Measurements from ENCODE around the gene TCEANC.
A peak's percentile ranks its signal among the peaks of the same experiment; 100 is the strongest.

TCEANC gene

GRCh38 chrX:13689741-13690211 lies 36.8 kb downstream of the TCEANC start:
- TF ChIP-seq CTCF (IDR thresholded peaks at IDR 0.05) = no peak
- no peak for DNase-seq (ENCODE audit: low spot score)
- Histone ChIP-seq H3K27ac (peak overlapping the region; percentile 74 to 96), H3K4me3 (peak overlapping the region; percentile 88)

GRCh38 chrX:13690836-13691235 lies 37.9 kb downstream of the TCEANC start:
- Histone ChIP-seq H3K27ac (no peak overlapping the region), H3K4me3 (peak overlapping the region; percentile 88)
- no peak for TF ChIP-seq CTCF (IDR thresholded peaks at IDR 0.05)
- no peak for DNase-seq (ENCODE audit: low spot score)

DNA sequence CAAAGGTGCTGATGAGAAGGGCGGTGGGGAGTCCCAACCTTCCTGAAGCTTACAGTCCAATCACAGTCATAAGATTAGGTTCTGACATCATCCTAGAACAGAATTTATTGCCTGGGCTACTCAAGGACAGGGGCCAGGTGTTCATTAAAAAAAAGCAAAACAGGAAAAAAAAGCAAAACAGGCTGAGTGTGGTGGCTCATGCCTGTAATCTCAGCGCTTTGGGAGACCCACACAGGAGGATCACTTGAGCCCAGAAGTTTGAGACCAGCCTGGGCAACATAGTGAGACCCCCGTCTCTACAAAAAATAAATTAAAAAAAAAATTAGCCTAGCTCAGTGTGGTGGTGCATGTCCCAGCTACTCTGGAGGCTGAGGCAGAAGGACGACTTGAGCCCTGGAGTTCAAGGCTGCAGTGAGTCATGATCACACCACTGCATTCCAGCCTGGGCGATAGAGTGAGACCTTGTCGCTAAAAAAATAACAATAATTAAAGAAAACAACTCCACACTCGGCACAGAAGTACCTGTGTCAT lies 39.0 kb downstream of the TCEANC start:
- no peak for DNase-seq (ENCODE audit: low spot score)
- Histone ChIP-seq H3K27ac (no peak overlapping the region), H3K4me3 (no peak overlapping the region)
- TF ChIP-seq CTCF (IDR thresholded peaks at IDR 0.05) = no peak

- DNase-seq (ENCODE audit: low spot score) = no peak
- Histone ChIP-seq H3K4me3 (no peak overlapping the region), H3K27ac (no peak overlapping the region)
- no peak for TF ChIP-seq CTCF (IDR thresholded peaks at IDR 0.05)
Measured at GRCh38 chrX:13692771-13693231, 39.9 kb downstream of the TCEANC start.

GRCh38 chrX:13693341-13693961 lies 40.5 kb downstream of the TCEANC start:
- no peak for DNase-seq (ENCODE audit: low spot score)
- peak overlapping the region; percentile 13 to 17 for H3K27ac ChIP-seq
- H3K4me3 ChIP-seq = peak overlapping the region; percentile 4
- TF ChIP-seq CTCF (IDR thresholded peaks at IDR 0.05) = no peak

GRCh38 chrX:13694359-13694758 lies 41.4 kb downstream of the TCEANC start:
- H3K27ac ChIP-seq = no peak overlapping the region
- no peak overlapping the region for H3K4me3 ChIP-seq
- TF ChIP-seq CTCF (IDR thresholded peaks at IDR 0.05) = no peak
- DNase-seq (ENCODE audit: low spot score) = no peak

DNA sequence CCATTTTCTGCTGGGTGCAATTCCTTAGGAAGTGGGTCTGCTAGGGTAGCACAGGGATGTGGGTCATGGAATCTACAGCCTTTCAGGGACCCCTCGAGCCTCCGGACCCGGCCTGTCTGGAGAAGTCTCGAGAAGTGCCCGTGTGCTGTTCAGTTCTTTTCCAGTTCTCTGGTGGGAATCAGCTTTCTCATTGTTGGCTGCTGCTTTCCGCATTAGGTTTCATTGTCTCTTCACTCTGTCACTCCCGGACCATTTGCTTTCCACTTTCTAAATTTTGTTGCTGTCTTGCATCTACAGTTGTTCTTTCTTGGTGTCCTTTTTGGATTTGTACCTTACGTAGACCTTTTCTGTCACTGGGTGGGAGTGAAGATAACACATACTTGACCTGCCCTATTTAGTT lies 42.0 kb downstream of the TCEANC start:
- no peak for TF ChIP-seq CTCF (IDR thresholded peaks at IDR 0.05)
- no peak for DNase-seq (ENCODE audit: low spot score)
- H3K27ac ChIP-seq = no peak overlapping the region
- H3K4me3 ChIP-seq = no peak overlapping the region

Data from coronary artery (tissue), 2 donors.